Measurements from ENCODE around the gene METTL9.

DNA sequence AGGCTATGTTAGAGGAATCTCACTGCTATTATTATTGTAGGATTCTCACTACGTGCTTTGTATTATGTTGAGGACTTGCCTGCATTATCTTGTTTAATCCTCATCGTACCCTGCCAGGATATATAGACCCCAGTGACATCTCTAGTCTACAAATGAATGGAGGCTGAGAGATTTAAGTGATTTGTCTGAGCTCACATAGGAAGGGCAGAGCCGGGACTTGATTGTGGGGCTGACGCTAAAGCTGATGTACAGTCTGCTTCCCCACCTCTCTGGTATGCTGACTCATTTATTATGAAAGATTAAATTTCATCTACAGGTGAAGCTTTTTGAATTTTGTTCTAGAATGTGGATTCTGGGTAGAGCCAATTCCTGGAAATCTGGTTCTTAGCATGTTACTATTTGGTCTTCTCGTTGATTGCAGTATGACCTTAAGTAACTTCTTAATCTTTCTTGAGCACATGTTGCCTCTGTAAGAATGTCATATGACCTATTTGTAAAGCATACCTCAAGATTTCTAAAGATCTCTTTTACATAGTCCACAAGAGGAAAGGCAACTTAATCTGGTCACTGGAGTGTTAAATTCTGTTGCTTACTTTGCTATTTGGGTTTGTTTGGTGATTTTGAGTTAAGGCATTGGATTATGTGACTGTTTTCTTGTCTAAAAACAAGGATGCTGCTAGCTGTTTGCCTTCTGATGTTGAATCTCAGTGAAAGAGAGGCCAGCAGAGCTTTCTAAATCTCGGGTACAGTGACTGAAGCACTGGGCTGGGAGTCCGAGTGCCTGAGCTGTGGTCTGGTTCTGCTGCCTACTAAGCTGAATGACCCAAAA is 12.4 kb downstream of the METTL9 start:
- TF ChIP-seq CTCF (IDR thresholded peaks at IDR 0.05) (no peak), POLR2A (IDR thresholded peaks at IDR 0.05) (no peak), EP300 (IDR thresholded peaks at IDR 0.05) (no peak)

Data from tibial nerve (tissue), 4 donors.